HUDEP-2 (cell line): ENCODE measurements around the gene MYOCD.
"Not testable (repeated sequence)": the region's sequence is repeated elsewhere in the genome, so short reads cannot be mapped to it uniquely, and the experiment has no call there.

ENCODE experiments used
- DNase-seq, 76 experiments: peaks; one replicate each; lab custom pipeline; 2025; ENCODE audit not compliant: unreplicated experiment in 76 of 76; lab: John Stamatoyannopoulos, UW

Gene MYOCD

GRCh38 chr17:12665263-12666210 lies at the start of gene MYOCD:
TSS of gene MYOCD (plus strand) at chr17:12665890. CDS start at chr17:12666189, 299 bp downstream.
- no peak for DNase-seq

GRCh38 chr17:12616161-12616560 lies 49.5 kb upstream of the MYOCD start:
- DNase-seq = no peak

- DNase-seq = no peak
These were observed 47.1 kb upstream of the MYOCD start for GRCh38 chr17:12618557-12618956.

- DNase-seq = no peak
These were observed 46.1 kb upstream of the MYOCD start for GRCh38 chr17:12619459-12620199.

- DNase-seq = no peak
These were observed 45.4 kb upstream of the MYOCD start for GRCh38 chr17:12620200-12620720.

GRCh38 chr17:12622726-12623125 lies 43.0 kb upstream of the MYOCD start:
- no peak for DNase-seq

GRCh38 chr17:12623220-12623848 lies 42.4 kb upstream of the MYOCD start:
- no peak for DNase-seq

GRCh38 chr17:12624211-12624610 lies 41.5 kb upstream of the MYOCD start:
- DNase-seq = no peak

- no peak for DNase-seq
These were observed 40.6 kb upstream of the MYOCD start for GRCh38 chr17:12625092-12625491.

GRCh38 chr17:12627177-12627629 lies 38.5 kb upstream of the MYOCD start:
- no peak for DNase-seq

GRCh38 chr17:12627781-12628451 lies 37.8 kb upstream of the MYOCD start:
- DNase-seq = no peak

- DNase-seq = no peak
These were observed 34.6 kb upstream of the MYOCD start for GRCh38 chr17:12631076-12631475.

GRCh38 chr17:12632785-12633184 lies 32.9 kb upstream of the MYOCD start:
- no peak for DNase-seq

GRCh38 chr17:12634789-12635414 lies 30.8 kb upstream of the MYOCD start:
- DNase-seq = no peak

- not testable (repeated sequence) for DNase-seq
These were observed 29.7 kb upstream of the MYOCD start for GRCh38 chr17:12635996-12636395.

- DNase-seq = no peak
These were observed 28.7 kb upstream of the MYOCD start for GRCh38 chr17:12637015-12637414.

- DNase-seq = no peak
These were observed 27.7 kb upstream of the MYOCD start for GRCh38 chr17:12637745-12638651.

- DNase-seq = no peak
These were observed 25.3 kb upstream of the MYOCD start for GRCh38 chr17:12640364-12640763.

- DNase-seq = no peak
These were observed 24.6 kb upstream of the MYOCD start for GRCh38 chr17:12641084-12641483.
